GM12891 (cell line): ENCODE results near the gene DIABLO.

Source experiments
- PAX5 ChIP-seq: IDR thresholded peaks from 2 replicates; pipeline ENCODE4 v1.6.1; 2011; ENCODE audit warnings: low read length, moderate library complexity, mild to moderate bottlenecking; ENCODE audit not compliant: insufficient read depth, severe bottlenecking
- POLR2A ChIP-seq: IDR thresholded peaks from 2 replicates; pipeline ENCODE4 v1.6.1; 2011; ENCODE audit warnings: low read depth, low read length, control low read depth
- POLR2AphosphoS5 ChIP-seq: IDR thresholded peaks from 2 replicates; pipeline ENCODE4 v1.6.1; 2011; ENCODE audit warnings: low read depth, low read length, control low read depth
- SPI1 ChIP-seq: IDR thresholded peaks from 2 replicates; pipeline ENCODE4 v1.6.1; 2011; ENCODE audit warnings: low read depth, low read length, control low read depth
- TAF1 ChIP-seq: IDR thresholded peaks from 2 replicates; pipeline ENCODE4 v1.6.1; 2011; ENCODE audit warnings: low read depth, low read length, control low read depth

DNA sequence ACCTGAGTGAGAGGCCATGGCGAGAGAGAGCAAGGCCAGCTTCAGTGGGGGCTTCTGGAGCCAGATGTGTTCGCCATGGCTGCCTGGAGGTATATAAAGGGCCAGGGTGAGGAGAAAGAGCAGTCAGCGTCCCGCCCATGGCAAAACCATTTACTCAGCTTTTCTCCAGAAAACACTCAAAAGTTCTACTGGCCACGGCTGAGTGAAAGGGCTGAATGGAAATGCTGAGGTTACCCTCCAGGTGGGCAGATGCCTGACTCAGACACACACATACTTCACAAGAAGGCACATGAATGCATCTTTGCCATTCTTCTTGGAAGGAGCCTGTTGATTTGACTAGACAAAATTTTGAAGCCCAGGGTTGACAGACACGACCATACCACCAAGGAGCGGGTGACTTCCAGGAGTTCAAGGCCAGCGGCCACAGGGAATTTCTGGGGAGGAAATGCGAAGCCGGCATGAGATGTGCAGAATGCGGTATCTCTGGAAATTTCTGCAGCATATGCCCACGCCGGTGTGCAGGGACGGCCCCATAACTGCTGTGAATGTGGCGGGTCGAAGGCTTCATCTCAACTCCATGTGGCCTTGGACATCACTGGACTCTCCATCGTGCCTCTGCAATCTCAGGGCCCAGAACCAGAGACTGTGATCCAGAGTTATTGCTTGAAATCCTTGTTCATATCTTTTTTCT is 51.6 kb downstream of the DIABLO start, which contains the start of gene IL31:
- TF ChIP-seq POLR2A (no peak), POLR2AphosphoS5 (no peak), TAF1 (no peak), SPI1 (no peak), PAX5 (no peak)
